NCI-H2227 (cell line): ENCODE results near the gene C5orf58.

ENCODE experiments used
- DNase-seq: peaks from one replicate; lab custom pipeline; 2025; ENCODE audit not compliant: unreplicated experiment; lab: John Stamatoyannopoulos, UW

The C5orf58 gene

DNA sequence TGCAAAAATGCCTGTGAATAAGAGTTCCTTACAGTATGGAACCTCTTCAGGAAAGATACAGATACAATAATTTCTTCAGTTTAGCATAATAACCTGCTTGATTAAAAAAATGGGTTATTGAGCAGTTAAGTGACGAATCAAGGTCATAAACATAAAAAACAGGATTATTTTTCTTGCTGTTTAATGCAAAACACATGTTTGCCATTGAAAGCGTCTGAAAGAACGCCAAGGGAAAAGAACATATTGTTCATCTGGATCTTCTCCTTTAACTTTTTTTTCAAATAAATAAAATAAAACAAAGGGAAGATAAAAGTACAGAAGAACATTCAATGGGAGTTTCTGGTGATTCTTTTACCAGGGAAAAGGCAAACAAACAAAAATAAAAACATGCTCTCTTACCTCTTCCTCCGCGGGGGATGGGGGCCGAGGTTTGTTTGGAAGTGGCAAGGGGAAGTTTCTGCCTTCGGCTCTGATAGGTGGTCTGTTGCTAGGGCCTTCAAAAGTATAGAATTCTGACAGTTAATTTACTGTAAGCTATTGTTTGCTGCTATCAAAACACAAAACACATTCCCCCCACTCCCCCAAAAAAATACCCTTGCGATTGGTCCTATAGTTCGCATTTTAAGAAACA lies 20.1 kb downstream of the C5orf58 start:
- no peak for DNase-seq

- DNase-seq = no peak
These were observed 21.3 kb downstream of the C5orf58 start for GRCh38 chr5:170254056-170254455.

DNA sequence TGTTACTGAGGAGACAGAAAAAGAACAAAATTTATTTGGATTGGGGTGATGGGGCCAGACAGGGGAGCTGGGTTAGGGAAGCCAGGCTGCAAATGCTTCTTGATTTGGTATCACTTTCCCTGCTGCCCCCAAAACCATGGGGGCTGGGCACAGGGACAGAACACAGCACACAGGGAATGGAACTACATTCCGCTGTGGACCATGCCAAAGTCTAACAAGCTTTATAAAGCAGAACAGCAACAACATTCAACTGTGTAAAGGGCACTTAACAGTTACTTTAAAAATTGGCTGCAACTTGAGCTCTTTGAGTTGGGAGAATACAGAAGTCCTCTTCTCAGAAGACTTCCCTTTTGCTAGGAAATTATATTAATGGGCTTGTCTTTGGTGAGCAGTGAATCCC lies 23.8 kb downstream of the C5orf58 start:
- DNase-seq = no peak

DNA sequence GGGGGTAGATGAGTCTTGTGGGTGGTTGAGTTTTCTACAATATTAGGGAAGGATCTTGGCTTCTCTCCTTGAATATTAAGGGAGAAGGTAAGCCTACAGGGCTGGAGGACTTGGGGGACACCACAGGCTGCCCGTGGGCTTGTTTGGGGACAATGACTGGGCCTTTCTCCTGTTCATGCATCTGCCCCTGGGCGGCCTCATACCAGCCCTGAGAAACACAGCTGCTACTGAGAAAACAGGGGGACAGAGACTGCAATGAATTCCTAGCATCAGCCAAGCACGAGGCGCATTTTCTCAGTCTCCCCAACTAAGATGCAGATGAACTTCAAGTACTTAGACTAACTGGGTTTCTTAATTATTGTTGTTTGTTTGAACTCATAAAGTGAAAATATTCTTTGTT lies 24.6 kb downstream of the C5orf58 start:
- no peak for DNase-seq

DNA sequence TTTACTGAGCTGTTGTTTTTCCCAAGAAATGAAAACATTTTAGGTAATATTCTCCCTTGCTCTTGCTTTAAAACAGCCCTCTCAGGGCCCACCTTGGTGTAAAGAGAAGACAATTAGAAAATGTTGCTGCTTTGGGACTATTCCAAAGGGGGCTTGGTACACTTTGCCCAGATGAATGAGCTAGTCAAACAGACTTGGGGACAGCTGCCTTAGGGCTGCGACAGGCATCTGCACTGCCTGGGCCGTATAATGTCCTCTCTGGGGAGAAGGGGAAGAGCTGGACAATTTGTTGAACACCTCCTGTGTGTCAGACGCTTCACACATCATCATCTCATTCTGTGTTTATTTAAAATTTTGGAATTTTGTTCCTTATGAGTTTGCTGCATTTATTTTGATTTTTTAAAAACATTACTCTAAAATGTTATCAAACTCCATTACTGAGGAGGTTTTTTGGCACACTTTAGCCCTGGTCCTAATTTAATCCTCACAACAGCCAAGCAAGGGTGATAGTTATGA lies 28.8 kb downstream of the C5orf58 start:
- DNase-seq = no peak

DNA sequence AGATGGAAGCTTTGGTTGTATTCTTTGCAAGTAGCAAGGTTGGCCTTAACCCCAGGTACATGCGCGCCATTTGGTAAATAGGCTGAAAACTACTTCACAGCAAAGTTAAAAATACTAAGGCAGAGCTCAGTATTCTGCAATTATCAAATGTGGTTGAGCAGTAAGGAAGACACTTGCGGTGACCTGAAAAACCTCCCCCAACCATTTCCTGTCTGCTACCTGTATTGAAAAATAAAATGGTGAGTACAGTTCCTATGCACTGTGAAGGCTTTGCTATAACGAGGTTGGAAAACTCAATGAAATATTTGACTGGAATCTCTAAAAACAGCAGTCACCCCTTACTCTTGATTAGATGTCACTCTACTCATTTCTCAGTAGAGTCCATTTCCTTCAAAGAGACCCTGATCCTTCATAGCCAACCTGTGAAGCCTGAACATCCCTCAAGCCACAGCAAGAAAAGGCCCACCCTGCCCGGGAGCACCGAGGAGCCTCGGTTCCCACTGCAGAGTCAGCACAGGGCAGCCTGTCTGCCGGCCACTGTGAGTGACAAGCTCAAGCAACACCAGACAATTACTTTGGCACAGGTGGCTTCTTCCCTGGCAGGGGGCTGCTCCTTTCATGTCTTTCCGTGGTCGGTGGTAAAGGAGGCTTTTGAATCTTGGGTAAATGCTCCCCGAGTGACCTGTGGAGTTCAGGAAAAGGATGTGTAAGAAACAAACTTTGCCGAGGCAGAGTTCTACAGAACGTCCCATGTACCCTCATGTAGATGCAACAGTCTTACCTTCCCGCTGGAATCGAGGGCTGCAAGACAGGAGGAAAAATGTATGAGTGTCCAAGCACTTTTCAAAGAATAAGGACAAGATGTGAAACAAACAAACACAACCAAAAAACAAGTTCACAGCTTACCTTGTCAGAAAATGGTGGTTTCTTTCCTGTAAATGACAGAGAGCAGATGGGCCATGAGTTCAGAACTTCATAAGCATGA lies 29.6 kb downstream of the C5orf58 start:
- no peak for DNase-seq

GRCh38 chr5:170263906-170264305 lies 31.1 kb downstream of the C5orf58 start:
- no peak for DNase-seq

DNA sequence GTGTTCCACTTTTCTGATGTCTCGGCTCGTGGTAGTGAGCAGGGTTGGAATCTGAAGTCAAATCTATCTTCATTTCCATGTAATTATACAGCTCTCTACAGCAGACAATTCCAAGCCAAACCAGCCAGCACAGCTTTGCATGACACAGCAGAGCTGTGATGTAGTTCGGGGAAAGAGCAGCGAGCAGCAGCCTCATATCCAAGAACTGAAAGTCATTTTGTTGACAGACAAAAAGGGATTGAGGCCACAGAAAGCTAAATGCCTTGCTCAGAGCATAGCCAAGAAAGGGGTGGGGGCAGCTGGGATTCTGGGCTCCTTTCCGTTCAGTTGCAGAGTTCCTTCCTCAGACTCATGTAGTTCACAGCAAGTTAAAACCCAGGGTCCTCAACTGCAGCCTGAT lies 32.7 kb downstream of the C5orf58 start:
- peak; percentile 57 for DNase-seq

GRCh38 chr5:170266570-170267381 lies 34.0 kb downstream of the C5orf58 start:
- no peak for DNase-seq

- DNase-seq = peak; percentile 74
These were observed 34.8 kb downstream of the C5orf58 start for GRCh38 chr5:170267431-170268152.

DNA sequence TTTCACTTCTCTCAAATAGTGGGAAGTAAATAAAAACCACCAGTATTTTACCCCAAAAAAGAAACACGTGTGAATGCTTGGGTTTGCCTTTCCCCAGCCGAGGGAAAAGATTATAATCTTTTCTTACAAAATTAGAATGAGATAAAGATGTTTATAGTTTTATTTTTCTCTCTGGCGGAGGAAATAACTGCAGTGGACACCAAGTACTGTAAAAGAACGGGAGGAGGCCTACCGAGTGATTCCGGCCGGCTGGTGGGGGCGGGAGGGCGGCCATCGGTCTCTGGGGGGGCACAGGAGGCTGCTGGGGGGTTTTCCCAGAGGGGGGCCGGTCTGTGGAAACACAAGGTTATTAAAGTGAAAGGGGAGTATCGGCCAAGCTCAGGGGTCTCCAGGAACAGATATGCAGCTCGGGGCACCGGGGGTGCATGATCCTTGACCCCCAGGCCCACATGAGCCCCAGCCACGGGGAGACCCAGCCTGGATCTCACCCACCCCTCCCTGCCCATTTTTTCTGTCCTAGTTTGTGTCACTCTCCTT lies 35.4 kb downstream of the C5orf58 start:
- no peak for DNase-seq

- DNase-seq = no peak
These were observed 36.1 kb downstream of the C5orf58 start for GRCh38 chr5:170268884-170269283.

GRCh38 chr5:170269579-170269978 lies 36.8 kb downstream of the C5orf58 start:
- no peak for DNase-seq

- no peak for DNase-seq
These were observed 37.7 kb downstream of the C5orf58 start for GRCh38 chr5:170270293-170271069.

- DNase-seq = peak; percentile 3
These were observed 41.4 kb downstream of the C5orf58 start for GRCh38 chr5:170273968-170274710.

DNA sequence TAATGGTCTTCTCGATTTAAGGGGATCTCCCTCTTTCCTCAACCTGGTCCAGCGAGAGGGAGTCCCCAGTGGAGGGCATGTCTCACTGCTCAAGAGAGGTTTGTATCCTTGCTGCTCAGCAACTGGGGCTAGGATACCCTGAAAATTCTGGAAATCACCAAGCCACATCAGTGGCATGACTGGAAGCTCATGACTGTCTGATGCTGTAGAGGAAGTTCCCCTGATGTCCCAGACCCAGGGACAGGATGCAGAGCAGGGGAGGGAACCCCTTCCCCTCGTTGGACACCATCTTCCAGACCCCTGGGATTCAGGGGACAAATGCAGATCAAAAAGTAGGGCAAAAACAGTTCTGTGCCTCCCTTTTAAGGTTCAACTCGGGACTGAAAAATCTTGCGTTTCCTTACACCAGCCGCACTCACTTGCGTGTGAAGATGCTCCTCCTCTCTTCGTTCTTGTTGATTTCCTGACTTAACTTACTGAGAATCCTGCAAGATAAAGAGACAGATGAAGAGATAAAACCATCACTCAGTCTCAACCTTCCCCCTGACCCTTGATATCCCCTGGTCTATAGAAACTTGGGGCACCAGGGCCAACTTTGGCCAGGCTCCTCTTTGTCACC lies 42.7 kb downstream of the C5orf58 start:
- DNase-seq = no peak

DNA sequence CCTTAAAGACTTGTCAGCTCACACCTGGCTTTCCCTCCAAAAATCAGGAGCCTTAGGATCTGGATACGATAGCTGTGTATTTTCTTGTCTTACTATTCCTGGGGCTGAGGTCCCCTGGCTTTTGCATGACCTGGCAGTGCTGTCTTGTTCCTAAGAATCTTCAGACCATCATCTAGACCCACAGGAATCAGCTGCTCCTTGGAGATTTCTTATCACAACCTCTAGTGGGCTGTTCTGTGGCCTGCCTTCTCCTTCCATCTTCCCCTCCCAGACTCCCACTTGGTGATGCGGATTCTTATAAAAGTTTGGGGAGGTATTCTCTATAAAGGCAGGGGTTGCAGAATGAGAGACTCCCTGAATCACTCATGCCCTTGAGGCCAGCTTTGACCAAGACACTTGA lies 43.4 kb downstream of the C5orf58 start:
- no peak for DNase-seq

DNA sequence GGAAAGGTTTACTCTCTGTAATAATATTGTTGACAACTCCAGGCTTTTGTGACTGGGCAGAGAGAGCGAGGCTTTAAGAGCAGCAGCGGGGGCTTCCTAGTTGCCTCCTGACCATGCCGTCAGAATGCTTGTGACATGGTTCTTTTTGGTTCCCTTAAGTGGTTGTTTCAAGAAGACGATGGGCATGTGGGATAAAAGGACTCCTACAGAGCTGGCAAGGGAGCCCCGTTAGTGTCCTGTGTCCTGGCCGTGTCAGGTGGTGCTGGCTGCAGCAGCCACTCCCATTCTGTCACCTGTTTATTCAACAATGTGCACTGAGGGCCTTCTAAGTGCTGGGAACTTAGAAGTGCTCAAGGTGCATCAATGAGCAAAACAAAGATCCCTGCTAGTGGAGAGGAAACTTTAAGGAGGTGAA lies 45.1 kb downstream of the C5orf58 start:
- DNase-seq = no peak
